Neural progenitor cell (in vitro differentiated cells): ENCODE measurements around the gene TGM2.

Experiments used
- CTCF ChIP-seq: fragments of 200-600 bp; sonication (generic); IDR thresholded peaks from 2 replicates; pipeline ENCODE4 v1.5.1; 2017; ENCODE audit warnings: antibody characterized with exemption, mild to moderate bottlenecking
- EZH2 ChIP-seq: fragments of 200-600 bp; sonication (generic); IDR thresholded peaks from 2 replicates; pipeline ENCODE4 v1.6.1; 2017; ENCODE audit warnings: antibody characterized with exemption, mild to moderate bottlenecking, moderate library complexity
- EZH2phosphoT487 ChIP-seq: fragments of 200-600 bp; sonication (generic); IDR thresholded peaks from 2 replicates; pipeline ENCODE4 v1.6.1; 2017; ENCODE audit warnings: antibody characterized with exemption

DNA sequence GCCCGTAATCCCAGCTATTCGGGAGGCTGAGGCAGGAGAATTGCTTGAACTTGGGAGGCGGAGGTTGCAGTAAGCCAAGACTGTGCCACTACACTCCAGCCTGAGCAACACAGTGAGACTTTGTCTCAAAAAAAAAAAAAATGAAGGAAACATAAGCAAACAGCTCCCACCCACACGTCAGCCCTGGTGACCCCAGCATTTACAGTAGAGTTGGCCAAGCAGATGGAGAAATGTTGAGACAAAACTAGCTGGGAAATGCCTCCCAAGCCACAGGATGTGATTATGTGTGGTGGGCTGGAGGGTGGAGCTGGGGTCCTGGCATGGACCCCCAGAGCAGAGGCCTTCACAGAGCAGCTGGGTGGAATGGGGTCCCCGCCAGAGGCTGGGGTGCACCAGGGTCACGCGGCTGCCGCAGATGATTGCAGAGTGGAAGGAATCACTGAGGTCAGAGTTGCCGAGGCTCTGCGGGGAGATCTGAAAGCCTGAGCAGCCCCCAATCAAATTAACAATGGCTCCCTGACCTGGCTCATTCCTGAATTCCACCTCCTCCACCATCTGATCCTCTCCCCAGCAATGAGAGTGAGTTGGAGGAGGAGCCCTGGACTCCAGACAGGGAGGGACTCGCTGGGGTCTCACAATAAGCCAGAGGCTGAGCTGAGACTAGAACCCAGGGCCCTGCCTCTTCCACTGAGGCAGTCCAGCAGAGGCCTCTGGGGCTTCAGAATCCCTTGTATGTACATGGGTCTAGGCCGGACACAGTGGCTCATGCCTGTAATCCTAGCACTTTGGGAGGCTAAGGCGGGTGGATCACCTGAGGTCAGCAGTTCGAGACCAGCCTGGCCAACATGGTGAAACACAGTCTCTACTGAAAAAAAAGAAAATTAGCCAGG lies 34.7 kb upstream of the TGM2 start:
- TF ChIP-seq CTCF, result no peak
- TF ChIP-seq EZH2, result no peak
- TF ChIP-seq EZH2phosphoT487, result no peak
